MM.1S (cell line): ENCODE data around the gene AFG3L2.

ENCODE experiments used
- EZH2 ChIP-seq: fragments of 300-600 bp; sonication (generic); optimal IDR thresholded peaks from 2 replicates; pipeline ENCODE3; 2017; ENCODE audit warnings: low read depth, mild to moderate bottlenecking, antibody characterized with exemption, low read length, mixed read lengths
- EZH2phosphoT487 ChIP-seq: fragments of 300-600 bp; sonication (generic); IDR thresholded peaks from 2 replicates; pipeline ENCODE4 v1.6.1; 2018; ENCODE audit warnings: antibody characterized with exemption, low read length
- TF ChIP-seq, protein P1 (sequence below): fragments of 300-600 bp; sonication (generic); IDR thresholded peaks from 2 replicates; pipeline ENCODE4 v1.5.1; 2016; ENCODE audit warnings: antibody characterized with exemption, low read length, mixed read lengths

DNA sequence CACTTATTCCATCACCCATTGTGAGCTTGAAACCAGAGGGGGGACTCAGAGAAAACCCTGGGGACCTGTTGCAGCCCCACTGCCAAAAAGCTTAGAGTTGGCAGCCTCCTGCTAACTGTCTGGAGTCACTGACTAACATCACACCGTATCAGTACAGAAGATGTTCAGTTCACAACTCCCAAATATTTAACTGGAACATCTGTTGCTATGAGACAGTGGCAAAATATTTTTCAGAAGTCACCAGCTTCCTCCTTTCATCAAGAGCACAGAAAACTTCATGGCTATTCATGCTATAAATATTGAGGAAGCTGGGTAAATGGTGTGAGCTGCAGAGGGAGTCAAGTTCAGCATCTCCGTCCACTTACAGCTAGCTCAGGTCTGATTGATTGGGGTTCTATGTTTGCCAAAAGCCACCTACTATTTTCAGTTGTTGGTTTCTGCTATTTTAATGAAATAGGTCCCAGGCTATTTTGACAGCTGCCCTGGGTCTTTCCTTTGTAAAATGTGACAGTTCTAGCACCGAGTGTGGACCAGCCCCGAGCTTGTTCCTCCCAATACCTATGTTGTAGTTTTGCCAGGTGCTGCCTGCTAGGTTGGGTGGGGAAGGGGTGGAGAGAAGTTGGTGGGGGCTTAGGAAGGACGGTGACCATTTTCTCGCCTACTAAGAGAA, 59.2 kb downstream of the AFG3L2 start:
- TF ChIP-seq EZH2 (no peak), EZH2phosphoT487 (no peak)
- TF ChIP-seq, protein P1, sequence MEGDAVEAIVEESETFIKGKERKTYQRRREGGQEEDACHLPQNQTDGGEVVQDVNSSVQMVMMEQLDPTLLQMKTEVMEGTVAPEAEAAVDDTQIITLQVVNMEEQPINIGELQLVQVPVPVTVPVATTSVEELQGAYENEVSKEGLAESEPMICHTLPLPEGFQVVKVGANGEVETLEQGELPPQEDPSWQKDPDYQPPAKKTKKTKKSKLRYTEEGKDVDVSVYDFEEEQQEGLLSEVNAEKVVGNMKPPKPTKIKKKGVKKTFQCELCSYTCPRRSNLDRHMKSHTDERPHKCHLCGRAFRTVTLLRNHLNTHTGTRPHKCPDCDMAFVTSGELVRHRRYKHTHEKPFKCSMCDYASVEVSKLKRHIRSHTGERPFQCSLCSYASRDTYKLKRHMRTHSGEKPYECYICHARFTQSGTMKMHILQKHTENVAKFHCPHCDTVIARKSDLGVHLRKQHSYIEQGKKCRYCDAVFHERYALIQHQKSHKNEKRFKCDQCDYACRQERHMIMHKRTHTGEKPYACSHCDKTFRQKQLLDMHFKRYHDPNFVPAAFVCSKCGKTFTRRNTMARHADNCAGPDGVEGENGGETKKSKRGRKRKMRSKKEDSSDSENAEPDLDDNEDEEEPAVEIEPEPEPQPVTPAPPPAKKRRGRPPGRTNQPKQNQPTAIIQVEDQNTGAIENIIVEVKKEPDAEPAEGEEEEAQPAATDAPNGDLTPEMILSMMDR: no peak
